SU-DHL-6 (cell line): ENCODE measurements around the gene SNRNP200.

Source experiments
- CTCF ChIP-seq: fragments of 200-600 bp; sonication (generic); IDR thresholded peaks from one replicate; pipeline ENCODE4 v1.5.1; 2017; ENCODE audit warnings: antibody characterized with exemption, mild to moderate bottlenecking, low read length, moderate library complexity; ENCODE audit not compliant: insufficient read depth, poor library complexity, severe bottlenecking
- EZH2phosphoT487 ChIP-seq: fragments of 200-600 bp; sonication (generic), shearing (Covaris generic); conservative IDR thresholded peaks from 2 replicates; pipeline ENCODE4 v1.6.1; 2018; ENCODE audit warnings: mild to moderate bottlenecking, antibody characterized with exemption, low read length, moderate library complexity, mixed read lengths

GRCh38 chr2:96253006-96253405 is 52.3 kb downstream of the SNRNP200 start:
- TF ChIP-seq CTCF (no peak), EZH2phosphoT487 (no peak)
